GM21786 (cell line): ENCODE data around the gene ASZ1.

Experiments
- ATAC-seq: cut with Tn5 transposase; IDR thresholded peaks from one replicate; pipeline ENCODE4 v1.9.1; 2021; ENCODE audit not compliant: unreplicated experiment

The ASZ1 gene

DNA sequence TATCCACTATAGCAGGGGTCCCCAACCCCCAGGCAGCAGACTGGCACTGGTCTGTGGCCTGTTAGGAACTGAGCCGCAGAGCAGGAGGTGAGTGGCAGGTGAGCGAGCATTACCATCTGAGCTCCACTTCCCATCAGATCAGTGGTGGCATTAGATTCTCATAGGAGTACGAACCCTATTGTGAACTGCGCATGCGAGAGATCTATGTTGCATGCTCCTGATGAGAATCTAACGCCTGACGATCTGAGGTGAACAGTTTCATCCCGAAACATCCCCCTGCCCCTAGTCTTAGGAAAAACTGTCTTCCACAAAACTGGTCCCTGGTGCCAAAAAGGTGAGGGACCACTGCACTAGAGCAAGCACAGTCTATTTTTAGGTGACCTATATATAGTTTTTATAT lies 23.6 kb downstream of the ASZ1 start:
- ATAC-seq, result no peak

DNA sequence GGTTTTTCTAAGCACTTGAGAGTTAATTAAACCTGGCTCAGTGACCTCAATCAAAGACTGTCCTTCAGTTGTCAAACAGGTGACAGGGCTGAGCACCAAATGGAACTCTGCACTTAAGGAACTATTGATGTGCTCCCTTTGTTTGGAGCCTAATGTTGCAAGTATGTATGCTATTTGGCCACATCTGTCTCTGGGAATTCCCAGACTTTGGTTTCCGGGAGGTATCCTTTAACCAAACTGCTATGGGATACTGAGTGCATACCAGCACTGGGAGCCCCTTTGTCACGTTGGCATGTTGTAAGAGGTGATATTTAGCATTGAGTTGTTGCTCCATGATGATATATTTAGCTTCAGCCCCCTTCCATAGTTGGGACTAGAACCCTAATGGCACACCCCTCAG lies 25.2 kb downstream of the ASZ1 start:
- no peak for ATAC-seq

DNA sequence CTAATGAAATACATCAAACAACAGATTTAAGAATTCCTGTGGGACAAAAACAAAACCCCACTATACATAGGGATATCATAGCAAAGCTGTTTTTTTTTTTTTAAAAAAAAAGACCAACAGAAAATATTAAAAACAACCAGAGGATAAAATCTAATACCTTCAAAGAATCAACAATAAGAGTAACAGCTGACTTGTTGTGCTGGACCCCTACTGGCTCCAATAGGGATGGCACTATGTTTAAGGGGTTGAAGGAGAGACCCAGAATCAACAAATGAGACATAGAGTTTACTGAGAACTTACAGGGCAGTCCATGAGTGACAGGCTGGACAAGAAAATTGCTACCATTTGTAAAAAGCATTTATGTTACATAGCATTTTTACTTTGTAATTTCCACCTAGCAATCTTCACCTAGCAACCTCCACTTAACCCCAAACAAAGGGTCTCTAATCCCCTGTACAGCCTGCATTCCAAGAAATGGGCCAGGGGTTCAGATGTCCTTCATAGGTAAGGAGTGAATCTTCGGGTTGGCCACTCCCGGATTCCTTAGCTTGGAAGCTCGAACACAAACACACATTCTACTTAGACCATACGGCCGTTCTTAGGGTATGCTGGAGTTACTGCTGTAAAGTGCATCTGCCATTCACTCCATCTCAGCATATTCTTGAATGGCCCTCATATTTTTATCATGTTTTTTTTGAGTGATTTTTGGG lies 25.8 kb downstream of the ASZ1 start:
- ATAC-seq, result no peak

DNA sequence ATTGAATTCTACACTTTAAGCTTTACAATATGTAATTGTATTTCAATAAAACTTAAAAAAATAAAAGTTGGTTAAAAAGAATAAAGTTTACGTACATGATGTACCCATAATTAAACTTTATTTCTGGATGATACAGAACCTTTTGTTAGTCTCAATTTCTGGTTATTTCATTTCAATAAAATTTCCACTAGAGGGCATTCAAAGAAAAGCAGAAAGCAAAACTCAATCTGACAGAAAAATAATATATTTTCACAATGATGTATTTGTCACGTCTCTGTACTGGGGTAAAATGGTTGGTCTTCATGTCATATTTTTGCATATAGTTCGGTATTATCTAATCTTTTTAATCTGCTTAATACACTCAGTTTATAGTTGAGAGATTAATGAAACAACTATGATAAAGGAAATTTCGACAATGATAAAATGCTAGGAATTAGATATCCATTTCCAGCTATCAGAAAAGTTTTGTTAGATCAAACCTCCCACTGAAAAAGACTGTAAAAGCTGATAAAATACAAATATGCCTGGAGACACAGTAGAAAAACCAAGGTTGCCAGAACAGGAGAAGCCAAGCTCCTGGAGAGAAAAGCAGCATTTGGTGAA lies 27.4 kb downstream of the ASZ1 start:
- no peak for ATAC-seq

DNA sequence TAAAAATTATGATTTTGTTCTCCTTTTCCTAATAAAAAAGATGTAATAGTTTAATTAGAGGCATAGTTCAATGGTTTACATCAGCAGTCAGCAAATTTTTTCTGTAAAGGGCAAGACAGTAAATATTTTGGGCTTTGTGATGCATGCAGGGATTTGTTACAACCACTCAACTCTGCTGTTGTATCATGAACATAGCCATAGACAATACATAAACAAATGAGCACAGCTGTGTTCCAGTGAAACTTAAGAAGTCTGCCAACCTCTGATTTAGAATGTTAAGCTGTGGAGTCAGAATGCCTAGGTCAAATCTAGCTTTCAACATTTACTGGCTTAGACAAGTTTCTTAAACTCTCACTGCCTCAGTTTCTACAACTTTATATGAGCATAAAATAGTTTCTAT lies 31.6 kb downstream of the ASZ1 start:
- no peak for ATAC-seq

DNA sequence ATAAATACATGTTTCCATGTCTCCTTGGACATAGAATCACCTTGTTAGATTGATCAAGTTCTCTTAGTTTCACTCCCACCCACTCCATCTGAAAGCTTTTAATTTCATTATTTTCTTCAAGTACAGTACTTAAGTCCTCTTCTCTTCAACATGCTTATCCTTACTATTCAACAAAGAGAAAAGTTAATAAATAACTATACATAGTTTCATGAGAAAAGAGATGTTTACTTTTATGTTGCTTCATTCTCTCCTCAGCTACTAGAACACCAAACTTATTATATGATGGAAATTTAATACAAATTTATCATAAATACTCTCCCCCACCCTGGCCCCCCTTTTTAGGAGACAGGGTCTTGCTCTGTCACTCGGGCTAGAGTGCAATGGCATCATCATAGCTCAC lies 33.5 kb downstream of the ASZ1 start:
- ATAC-seq, result no peak

DNA sequence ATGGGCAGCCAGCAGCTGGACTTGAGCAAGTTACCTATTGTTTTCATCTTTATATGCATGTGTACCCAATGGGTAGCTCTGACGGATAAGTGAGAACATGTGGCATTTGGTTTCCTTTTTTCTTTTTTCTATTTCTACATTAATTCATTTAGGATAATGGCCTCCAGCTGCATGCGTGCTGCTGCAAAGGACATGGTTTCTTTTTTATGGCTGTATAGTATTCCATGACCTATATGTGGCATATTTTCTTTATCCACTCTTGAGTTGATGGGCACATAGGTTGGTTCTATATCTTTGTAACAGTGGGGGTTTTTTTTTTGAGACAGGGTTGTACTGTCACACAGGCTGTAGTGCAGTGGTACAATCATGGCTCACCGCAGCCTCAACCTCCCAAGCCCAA lies 37.4 kb downstream of the ASZ1 start:
- no peak for ATAC-seq

DNA sequence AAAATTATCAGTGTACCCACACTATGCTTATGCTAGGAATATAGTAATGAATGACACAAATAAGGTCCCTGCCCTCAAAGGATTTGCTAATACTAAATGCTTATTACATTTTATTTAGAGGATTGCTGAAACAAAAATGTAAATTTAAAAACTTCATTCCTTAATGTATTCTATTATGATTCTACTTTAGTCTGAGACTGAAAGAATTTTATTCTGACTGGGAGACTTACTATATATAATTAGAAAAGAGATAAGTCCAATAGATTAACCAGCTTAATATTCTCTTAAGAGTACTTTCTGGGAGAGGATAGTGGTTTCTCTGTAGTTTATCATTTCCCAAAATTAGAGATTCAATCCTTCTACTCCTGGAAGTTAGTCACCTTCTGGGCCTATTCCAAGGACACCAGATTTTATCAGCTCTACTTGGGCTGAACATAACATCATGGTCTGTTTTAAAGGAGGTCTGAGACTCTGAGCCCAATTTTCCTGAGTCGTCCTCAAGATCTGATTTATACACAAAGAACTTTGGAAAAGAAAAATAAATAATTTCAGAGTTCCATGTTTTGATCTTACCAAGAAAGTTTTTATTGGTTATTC lies 41.1 kb downstream of the ASZ1 start:
- no peak for ATAC-seq

DNA sequence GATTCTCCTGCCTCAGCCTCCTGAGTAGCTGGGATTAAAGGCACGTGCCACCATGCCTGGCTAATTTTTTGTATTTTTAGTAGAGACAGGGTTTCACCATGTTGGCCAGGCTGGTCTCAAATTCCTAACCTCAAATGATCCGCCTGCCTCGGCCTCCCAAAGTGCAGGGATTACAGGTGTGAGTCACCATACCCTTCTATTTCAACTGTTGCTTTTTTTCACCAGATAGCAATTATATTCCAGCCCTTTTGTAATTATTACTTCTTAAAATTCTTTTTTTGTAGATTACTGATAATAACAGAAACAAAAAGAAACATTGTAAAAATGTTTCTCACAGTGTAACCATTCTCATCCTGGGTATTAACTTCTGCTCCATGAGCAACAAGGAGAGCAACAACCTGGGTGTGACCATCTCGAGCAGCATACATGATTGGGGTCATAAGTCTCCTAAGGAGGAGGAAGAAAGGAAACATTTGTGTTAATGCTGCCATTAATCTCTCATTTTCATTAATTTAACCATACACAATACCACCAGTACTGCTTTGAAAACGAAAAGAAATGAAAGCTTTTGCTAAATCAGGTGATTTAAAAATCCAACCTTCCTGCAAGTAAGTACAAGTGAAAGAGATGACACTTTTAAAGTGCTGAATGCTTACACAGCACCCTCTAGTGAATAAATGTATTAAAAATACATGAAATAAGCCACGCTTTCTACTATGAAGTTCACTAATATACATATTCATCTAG lies 41.8 kb downstream of the ASZ1 start:
- ATAC-seq, result peak; percentile 73

DNA sequence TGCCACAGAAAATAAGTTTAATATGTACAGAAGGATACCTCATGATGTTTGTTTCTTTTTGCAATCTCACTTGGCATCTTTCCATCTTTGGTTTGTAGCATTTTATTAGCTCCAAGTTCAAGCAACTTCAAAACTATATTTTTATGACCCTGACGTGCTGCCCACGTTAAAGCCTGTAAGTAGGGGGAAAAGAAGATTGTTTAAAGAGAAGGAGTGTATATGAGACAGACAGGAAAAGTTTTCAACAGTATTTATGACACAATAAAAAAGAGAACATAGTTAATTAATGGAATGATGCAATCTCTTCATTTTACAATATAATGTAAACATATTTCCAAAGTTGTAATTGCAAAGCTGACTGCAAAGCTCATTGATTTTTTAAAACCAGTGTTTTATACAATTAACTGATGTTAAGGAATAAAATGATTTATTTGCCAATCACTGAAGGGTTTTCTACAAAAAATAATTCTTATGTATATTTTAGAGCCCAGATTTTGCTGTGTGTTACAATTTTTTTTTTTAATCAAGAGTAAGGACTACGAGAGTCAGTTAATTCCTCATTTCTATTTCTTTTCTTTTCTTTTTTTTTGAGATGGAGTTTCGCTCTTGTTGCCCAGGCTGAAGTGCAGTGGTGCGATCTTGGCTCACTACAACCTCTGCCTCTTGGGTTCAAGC lies 42.5 kb downstream of the ASZ1 start:
- ATAC-seq, result no peak

DNA sequence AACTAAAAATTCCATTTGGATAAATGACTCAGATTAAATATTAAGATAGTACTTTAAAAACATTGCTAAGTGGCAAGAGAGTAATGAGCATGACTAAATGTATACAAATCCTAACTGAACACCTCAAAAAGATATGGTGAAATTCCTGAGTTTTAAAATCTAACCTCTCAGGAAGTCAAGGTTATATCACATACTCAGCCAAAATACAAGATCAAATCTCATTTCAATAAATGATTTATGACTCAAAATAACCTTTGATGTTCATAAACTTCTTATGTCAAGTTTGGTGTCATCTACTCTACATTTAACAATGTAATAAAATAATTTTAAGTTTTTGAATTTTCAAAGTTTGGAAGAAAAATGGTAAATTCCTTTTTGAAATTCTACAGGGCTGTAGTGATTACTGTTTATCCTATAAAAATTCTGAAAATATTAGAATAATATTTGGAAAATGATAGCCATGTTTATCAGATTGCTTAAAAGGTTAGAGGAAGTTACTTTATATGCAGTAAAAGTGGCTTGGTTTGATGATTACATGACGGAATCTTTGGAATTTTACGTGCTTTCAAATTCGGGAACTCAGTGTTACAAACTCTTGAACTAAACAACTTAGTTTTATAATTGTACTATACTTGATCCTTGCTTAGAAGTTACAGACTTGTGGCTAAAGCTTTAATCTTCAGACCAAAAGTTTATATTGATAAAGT lies 43.7 kb downstream of the ASZ1 start:
- no peak for ATAC-seq

DNA sequence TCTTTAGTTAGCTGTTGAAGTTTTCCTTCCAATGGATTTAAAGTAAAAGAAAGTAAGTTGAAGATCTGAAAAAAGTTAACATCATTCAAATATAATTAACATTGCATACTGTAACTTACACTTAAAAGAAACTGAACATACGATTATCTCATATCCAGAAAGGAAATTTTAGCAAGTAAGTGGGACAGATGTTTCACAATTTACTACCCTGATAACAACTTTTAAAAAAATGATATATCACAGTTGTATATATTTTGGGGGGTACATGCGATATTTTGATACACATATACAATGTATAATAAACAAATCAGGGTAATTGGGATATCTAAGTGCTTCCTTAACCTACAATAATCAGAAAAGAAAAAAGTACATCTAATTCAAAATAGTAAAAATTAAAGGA lies 44.2 kb downstream of the ASZ1 start:
- no peak for ATAC-seq

DNA sequence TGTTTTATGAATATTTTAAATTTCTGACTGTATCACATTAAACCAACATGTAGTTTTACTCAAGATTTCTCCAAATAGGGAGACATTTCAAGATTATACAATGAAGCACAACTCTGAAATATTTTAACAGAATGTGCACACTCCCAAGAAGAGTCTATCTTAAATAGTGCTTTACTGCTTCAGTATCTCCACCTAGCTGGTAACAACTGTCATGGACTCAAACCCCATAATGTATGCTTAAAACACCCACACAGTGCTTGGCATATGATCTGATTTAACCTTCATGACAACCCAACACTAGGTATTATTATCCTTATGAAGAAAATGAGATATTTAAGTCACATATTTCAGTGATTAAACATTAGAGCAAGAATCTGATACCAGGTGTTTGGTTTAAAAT lies 45.9 kb downstream of the ASZ1 start:
- no peak for ATAC-seq

DNA sequence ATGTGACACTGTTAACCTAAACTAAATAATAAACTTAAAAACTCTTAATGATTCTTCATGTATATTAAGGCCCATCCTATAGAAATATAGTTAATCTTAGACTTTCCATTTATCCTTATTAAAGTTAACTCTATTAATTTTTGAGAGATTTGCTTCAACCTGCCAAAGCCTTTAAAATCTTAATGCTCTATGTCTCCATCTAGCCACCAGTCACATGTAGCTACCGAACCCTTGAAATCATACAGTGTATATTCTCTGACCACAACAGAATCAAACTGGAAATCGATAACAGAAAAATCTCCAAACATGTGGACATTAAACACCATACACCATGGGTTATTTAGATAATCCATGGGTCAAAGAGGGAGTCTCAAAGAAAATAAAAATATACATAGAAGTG lies 51.9 kb downstream of the ASZ1 start:
- no peak for ATAC-seq

DNA sequence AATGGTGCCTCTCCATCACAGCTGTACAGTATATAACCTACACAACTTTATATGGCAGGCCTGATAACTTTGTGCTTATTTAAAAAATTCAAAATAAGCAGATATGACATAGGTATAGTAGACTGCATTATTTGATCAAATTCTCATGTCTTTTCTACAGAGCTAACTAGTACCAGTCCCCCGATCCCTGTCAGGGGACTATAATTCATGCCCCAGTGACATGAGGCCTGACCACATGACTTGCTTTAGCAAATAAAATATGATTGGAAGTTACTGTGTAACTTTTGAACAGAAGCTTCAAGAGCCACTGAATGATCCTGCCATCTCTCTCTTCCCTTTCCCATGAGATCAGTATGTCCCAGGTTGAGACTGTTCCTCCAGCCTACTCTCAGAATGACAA lies 55.2 kb downstream of the ASZ1 start:
- no peak for ATAC-seq

DNA sequence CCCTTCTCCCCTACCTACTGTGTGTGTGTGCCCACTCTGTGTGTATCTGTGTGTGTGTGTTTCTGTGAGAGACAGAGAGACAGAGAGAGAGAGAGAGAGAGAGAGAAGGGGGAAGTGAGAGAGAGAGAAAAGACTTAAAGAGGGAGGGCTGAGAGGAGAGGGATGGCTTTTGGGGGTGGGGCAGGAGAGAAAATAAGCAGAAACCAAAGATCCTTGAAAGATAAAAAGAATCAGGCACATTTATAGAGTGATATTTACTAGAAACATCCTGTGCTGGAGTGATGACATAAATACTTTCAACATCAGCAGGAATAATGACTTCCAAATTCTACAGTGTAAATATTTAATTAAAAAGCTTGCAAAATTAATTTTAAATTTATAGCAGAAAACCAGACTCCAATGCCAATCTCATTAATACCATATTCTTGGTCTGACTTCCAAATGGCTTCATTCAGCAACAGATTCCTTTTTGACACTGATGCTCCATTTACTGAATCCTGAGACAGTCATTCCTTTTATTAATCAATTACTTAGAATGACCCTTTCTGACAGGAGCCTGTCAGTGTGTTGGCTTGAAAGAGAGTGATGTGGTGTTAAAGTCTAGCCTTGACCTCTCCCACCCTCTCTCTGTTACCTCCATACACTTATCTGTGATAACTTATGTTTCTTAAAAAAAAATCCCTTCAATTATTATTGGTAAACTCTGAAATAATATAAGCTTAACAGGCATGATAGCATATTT lies 62.8 kb downstream of the ASZ1 start:
- ATAC-seq, result no peak

DNA sequence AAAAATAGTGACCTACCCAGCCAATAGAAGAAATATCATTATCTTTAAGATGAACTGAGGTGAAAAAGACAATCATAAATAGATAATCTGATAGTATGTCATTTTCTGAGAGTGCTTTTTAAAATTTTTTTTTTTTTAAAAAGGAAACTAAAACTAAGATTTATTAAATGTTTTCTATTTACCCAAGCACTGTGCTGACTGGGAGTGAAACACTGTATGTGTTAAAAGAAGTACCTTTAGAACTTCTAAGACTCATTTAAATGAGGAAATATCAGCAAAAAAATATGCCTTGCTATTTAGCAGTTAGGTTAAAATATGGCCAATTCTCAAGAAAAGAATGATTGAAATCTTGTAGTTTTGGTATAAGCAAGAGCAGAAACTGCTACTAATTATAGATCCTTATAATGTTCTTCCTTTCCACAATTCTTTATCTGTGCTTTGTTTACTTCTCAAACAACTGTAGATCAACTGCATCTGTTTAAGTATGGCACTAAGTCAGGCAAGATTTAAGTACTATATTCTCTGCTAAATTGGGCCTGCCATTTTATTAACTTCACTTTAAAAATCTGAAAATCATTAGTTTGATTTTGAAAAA lies 64.9 kb downstream of the ASZ1 start:
- ATAC-seq, result peak; percentile 67

DNA sequence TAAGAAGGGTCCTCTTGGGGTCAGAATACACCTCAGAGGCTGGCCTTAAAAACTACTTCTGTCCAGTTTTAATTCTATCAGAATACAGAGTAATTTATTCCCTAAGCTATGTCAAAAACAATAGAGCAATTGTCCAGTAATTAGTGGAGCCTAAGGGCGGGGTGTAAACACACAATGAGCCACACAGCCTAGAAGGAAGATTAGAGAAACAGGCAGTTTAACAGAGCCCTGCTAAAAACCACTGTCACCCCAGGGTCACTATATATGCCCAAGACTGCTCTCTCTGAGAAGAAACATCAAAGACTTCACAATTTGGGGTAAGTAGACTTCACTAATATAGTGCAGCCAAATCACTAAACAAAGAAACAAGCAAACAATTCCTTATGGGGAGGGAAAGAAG lies 77.3 kb downstream of the ASZ1 start:
- ATAC-seq, result no peak

DNA sequence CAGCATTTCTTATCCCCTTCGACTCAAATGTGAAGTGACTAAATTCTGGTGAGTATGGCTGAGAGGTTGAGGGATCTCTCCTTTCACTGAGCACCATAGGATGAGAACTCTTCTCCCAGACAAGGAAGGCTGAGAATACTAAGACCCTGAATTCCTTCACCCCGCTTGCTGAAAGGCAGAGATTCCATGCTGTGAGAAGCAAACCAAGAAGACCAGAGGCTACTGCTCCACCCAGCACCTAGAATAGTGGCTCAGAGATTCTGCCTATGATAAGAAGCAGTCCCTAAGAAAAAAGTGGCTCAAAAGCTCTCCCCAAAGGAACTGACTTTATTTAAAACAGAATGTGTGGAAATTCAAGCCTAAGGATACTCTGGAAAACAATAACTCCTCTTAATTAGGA lies 77.7 kb downstream of the ASZ1 start:
- no peak for ATAC-seq
